ENCODE results near the gene GARIN3. TPM values are rescaled to one million over a fixed set of nuclear protein-coding genes. Genes with fewer than 3 reads are reported as not detected.

GARIN3 gene
- total RNA-seq, 1 donor from 2014 or later = not detected

- Histone ChIP-seq H2AFZ (replicated peaks) (no peak overlapping the region), H3K79me2 (ENCODE audit: low read depth) (no peaks in the 10 kb centered on the region), H3K27me3 (no peaks in the 10 kb centered on the region), H3K4me1 (no peaks in the 10 kb centered on the region), H3K4me3 (no peak overlapping the region), H3K36me3 (no peaks in the 10 kb centered on the region), H3F3A (ENCODE audit: low read depth) (no peaks in the 10 kb centered on the region), H3K4me2 (no peak overlapping the region), H3K27ac (no peak overlapping the region), H3K9ac (no peak overlapping the region), H4K20me1 (ENCODE audit: low read depth) (no peaks in the 10 kb centered on the region), H3K9me3 (ENCODE audit: low read depth) (no peaks in the 10 kb centered on the region)
- Mint-ChIP-seq H3K36me3 (no peaks in the 10 kb centered on the region), H3K27ac (no peak overlapping the region), H3K9me3 (no peaks in the 10 kb centered on the region), H3K27me3 (ENCODE audit: insufficient read depth, low read depth) (peaks cover 2% of the 10 kb centered on the region), H3K4me1 (peaks cover 2% of the 10 kb centered on the region), H3K4me3 (no peak overlapping the region)
- TF ChIP-seq EZH2 (IDR thresholded peaks at IDR 0.05) (no peak), CTCF (IDR thresholded peaks at IDR 0.05) (no peak), EZH2phosphoT487 (IDR thresholded peaks at IDR 0.05) (no peak)
- DNase-seq (ENCODE audit: low spot score) = no peak
These were observed 6.3 kb upstream of the GARIN3 start for GRCh38 chr5:157172403-157172802.

- Histone ChIP-seq H3K27ac (no peak overlapping the region), H3K9ac (no peak overlapping the region), H3K9me3 (ENCODE audit: low read depth) (no peaks in the 10 kb centered on the region), H3K4me1 (no peaks in the 10 kb centered on the region), H3K4me3 (no peak overlapping the region), H3K36me3 (no peaks in the 10 kb centered on the region), H3K79me2 (ENCODE audit: low read depth) (no peaks in the 10 kb centered on the region), H3K4me2 (no peak overlapping the region), H2AFZ (replicated peaks) (no peak overlapping the region), H4K20me1 (ENCODE audit: low read depth) (no peaks in the 10 kb centered on the region), H3F3A (ENCODE audit: low read depth) (no peaks in the 10 kb centered on the region), H3K27me3 (no peaks in the 10 kb centered on the region)
- H3K4me3 Mint-ChIP-seq = no peak overlapping the region
- no peak overlapping the region for H3K27ac Mint-ChIP-seq
- peaks cover 2% of the 10 kb centered on the region for H3K27me3 Mint-ChIP-seq (ENCODE audit: insufficient read depth, low read depth)
- H3K36me3 Mint-ChIP-seq = no peaks in the 10 kb centered on the region
- no peaks in the 10 kb centered on the region for H3K9me3 Mint-ChIP-seq
- peaks cover 4% of the 10 kb centered on the region for H3K4me1 Mint-ChIP-seq
- TF ChIP-seq EZH2phosphoT487 (IDR thresholded peaks at IDR 0.05) (no peak), EZH2 (IDR thresholded peaks at IDR 0.05) (no peak), CTCF (IDR thresholded peaks at IDR 0.05) (no peak)
- no peak for DNase-seq (ENCODE audit: low spot score)
These were observed 2.2 kb upstream of the GARIN3 start for GRCh38 chr5:157168286-157168685.

DNA sequence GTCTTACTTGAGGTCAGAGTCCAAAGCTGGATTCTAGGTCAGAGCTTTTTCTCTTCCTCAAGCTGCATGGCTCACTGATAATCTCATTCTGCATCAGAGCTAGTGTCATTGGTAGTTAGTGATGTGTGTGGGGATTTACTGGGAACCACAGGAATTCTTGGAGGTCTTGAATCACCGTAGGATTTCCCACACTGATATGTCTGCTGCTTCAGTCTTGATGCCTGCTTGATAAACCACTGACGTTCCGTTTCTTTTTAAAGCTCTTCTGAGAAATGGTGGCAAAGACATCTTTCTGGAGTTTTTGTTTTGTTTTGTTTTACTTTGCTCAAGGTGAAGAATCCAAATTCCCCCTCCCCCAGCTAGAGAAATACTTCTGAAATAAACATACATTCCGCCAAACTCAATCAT is 1.2 kb upstream of the GARIN3 start:
- no peak overlapping the region for H3K4me3 Mint-ChIP-seq
- peaks cover 3% of the 10 kb centered on the region for H3K4me1 Mint-ChIP-seq
- Histone ChIP-seq H3K9ac (no peak overlapping the region), H3K9me3 (ENCODE audit: low read depth) (no peaks in the 10 kb centered on the region), H3K36me3 (no peaks in the 10 kb centered on the region), H3K4me3 (no peak overlapping the region), H3K4me1 (no peaks in the 10 kb centered on the region), H3K27ac (no peak overlapping the region), H3K4me2 (no peak overlapping the region), H3F3A (ENCODE audit: low read depth) (no peaks in the 10 kb centered on the region), H4K20me1 (ENCODE audit: low read depth) (no peaks in the 10 kb centered on the region), H3K79me2 (ENCODE audit: low read depth) (no peaks in the 10 kb centered on the region), H3K27me3 (no peaks in the 10 kb centered on the region), H2AFZ (replicated peaks) (no peak overlapping the region)
- no peaks in the 10 kb centered on the region for H3K9me3 Mint-ChIP-seq
- peak; percentile 28 for DNase-seq (ENCODE audit: low spot score)
- H3K36me3 Mint-ChIP-seq = no peaks in the 10 kb centered on the region
- TF ChIP-seq EZH2 (IDR thresholded peaks at IDR 0.05) (no peak), CTCF (IDR thresholded peaks at IDR 0.05) (no peak), EZH2phosphoT487 (IDR thresholded peaks at IDR 0.05) (no peak)
- H3K27me3 Mint-ChIP-seq (ENCODE audit: insufficient read depth, low read depth) = peaks cover 5% of the 10 kb centered on the region
- H3K27ac Mint-ChIP-seq = no peak overlapping the region

All from neural progenitor cell (in vitro differentiated cells).